ENCODE data around the gene CENPB. TPM values are rescaled to one million over a fixed set of nuclear protein-coding genes. Genes with fewer than 3 reads are reported as not detected.

CENPB gene
- total RNA-seq, 2 donors from 2014 or later: 43.0 to 50.7 TPM

DNA sequence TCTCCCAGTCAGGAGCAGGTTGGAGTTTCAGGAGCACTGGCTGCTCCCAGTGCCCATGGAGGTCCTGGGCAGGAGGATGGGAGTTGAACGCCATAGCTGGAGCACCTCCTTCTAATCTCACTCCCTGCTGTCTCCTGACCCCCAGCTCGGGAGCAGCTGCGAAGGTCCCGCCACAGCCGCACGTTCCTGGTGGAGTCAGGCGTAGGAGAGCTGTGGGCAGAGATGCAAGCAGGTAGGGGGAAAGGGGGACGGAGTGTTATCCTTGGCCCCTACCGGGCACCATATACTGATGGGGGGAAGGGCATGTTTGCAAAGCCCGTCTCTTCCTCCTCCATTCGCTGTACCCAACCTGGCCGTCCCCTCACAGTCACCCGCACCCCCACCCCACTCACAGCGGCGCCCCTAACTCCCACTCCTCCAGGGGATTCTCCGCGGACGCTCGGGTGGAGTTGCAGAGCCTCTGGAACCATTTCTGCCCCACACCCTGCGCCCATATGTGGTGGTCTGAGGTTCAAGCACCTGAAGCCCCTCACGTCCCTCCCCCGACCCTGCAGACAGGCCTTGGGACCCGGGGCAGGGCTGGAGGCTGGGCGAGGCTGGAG lies 37.4 kb downstream of the CENPB start:
- Histone ChIP-seq H3K9ac (ENCODE audit: extremely low read depth, low read length, poor library complexity, severe bottlenecking) (no peak overlapping the region), H3K4me1 (ENCODE audit: control insufficient read depth, insufficient read depth, low read length) (no peaks in the 10 kb centered on the region), H3K27me3 (ENCODE audit: control insufficient read depth, insufficient read depth, low read length, poor library complexity, severe bottlenecking) (peaks cover 65% of the 10 kb centered on the region), H3K4me3 (ENCODE audit: low read length) (no peak overlapping the region), H3K9me3 (ENCODE audit: control insufficient read depth, low read length) (no peaks in the 10 kb centered on the region), H3K36me3 (ENCODE audit: control insufficient read depth, insufficient read depth, low read length) (no peaks in the 10 kb centered on the region), H3K27ac (ENCODE audit: low read depth, low read length) (no peak overlapping the region)
- Mint-ChIP-seq H3K27ac (no peak overlapping the region), H3K9me3 (no peaks in the 10 kb centered on the region), H3K27me3 (ENCODE audit: insufficient read depth) (peaks cover 85% of the 10 kb centered on the region), H3K4me3 (no peak overlapping the region), H3K36me3 (ENCODE audit: low read depth) (no peaks in the 10 kb centered on the region), H3K4me1 (peaks cover 6% of the 10 kb centered on the region)
- 80 to 83% methylated on average over 8 to 24 of the region's 24 CpGs for WGBS, 2 experiments (ENCODE audit: insufficient coverage in 1 of 2, insufficient read length in 1 of 2)
- no peak for DNase-seq
- TF ChIP-seq, protein P1, sequence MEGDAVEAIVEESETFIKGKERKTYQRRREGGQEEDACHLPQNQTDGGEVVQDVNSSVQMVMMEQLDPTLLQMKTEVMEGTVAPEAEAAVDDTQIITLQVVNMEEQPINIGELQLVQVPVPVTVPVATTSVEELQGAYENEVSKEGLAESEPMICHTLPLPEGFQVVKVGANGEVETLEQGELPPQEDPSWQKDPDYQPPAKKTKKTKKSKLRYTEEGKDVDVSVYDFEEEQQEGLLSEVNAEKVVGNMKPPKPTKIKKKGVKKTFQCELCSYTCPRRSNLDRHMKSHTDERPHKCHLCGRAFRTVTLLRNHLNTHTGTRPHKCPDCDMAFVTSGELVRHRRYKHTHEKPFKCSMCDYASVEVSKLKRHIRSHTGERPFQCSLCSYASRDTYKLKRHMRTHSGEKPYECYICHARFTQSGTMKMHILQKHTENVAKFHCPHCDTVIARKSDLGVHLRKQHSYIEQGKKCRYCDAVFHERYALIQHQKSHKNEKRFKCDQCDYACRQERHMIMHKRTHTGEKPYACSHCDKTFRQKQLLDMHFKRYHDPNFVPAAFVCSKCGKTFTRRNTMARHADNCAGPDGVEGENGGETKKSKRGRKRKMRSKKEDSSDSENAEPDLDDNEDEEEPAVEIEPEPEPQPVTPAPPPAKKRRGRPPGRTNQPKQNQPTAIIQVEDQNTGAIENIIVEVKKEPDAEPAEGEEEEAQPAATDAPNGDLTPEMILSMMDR (conservative IDR thresholded peaks at IDR 0.05): no peak

DNA sequence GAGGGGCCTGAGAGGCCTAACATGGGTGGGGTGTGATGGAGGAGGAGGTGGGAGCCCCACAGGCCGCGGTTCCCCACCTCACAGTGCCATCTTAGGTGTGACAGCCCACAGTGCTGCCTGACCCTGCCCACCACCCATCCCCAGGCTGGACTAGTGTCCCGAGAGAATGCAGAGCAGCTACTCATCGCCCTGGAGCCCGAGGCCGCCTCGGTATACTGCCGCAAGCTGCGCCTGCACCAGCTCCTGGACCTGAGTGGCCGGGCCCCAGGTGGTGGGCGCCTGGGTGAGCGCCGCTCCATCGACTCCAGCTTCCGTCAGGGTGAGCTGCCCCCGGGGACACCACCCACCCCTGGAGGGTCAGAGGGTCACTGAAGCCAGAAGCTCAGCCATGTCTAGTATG lies 38.5 kb downstream of the CENPB start:
- Mint-ChIP-seq H3K36me3 (ENCODE audit: low read depth) (no peaks in the 10 kb centered on the region), H3K27me3 (ENCODE audit: insufficient read depth) (peaks cover 86% of the 10 kb centered on the region), H3K4me3 (no peak overlapping the region), H3K9me3 (no peaks in the 10 kb centered on the region), H3K4me1 (peaks cover 6% of the 10 kb centered on the region), H3K27ac (no peak overlapping the region)
- TF ChIP-seq, protein P1 (conservative IDR thresholded peaks at IDR 0.05): no peak
- 91 to 95% methylated on average over 10 to 16 of the region's 16 CpGs for WGBS, 2 experiments (ENCODE audit: insufficient coverage in 1 of 2, insufficient read length in 1 of 2)
- Histone ChIP-seq H3K27ac (ENCODE audit: low read depth, low read length) (no peak overlapping the region), H3K36me3 (ENCODE audit: control insufficient read depth, insufficient read depth, low read length) (no peaks in the 10 kb centered on the region), H3K27me3 (ENCODE audit: control insufficient read depth, insufficient read depth, low read length, poor library complexity, severe bottlenecking) (peaks cover 69% of the 10 kb centered on the region), H3K4me3 (ENCODE audit: low read length) (no peak overlapping the region), H3K9ac (ENCODE audit: extremely low read depth, low read length, poor library complexity, severe bottlenecking) (no peak overlapping the region), H3K9me3 (ENCODE audit: control insufficient read depth, low read length) (no peaks in the 10 kb centered on the region), H3K4me1 (ENCODE audit: control insufficient read depth, insufficient read depth, low read length) (no peaks in the 10 kb centered on the region)
- DNase-seq: no peak

DNA sequence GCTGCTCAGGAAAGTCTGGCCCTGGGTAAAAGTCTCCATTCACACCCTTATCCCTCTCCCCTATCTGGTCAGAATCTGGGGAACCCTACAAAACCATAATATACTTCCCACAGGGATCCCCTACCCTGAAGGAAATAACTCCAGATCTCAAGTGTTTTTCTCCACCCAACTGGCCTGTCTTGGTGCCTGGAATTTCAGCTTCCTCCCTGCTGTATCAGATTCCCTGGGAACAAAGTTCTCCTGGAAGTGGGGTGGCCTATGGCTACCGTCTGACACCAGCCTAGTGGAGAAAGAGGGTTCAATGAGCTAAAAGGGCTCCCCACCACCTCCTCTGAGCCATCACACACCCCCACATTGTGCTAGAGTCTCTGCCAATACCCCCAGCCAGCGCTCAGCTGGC lies 39.1 kb downstream of the CENPB start:
- 76 to 83% methylated on average over 1 to 2 of the region's 2 CpGs for WGBS, 2 experiments (ENCODE audit: insufficient coverage in 1 of 2, insufficient read length in 1 of 2)
- no peak for DNase-seq
- H3K4me3 Mint-ChIP-seq: no peak overlapping the region
- no peak overlapping the region for H3K27ac Mint-ChIP-seq
- Histone ChIP-seq H3K9ac (ENCODE audit: extremely low read depth, low read length, poor library complexity, severe bottlenecking) (no peak overlapping the region), H3K36me3 (ENCODE audit: control insufficient read depth, insufficient read depth, low read length) (no peaks in the 10 kb centered on the region), H3K27me3 (ENCODE audit: control insufficient read depth, insufficient read depth, low read length, poor library complexity, severe bottlenecking) (peaks cover 63% of the 10 kb centered on the region), H3K27ac (ENCODE audit: low read depth, low read length) (no peak overlapping the region), H3K4me1 (ENCODE audit: control insufficient read depth, insufficient read depth, low read length) (no peaks in the 10 kb centered on the region), H3K9me3 (ENCODE audit: control insufficient read depth, low read length) (no peaks in the 10 kb centered on the region), H3K4me3 (ENCODE audit: low read length) (no peak overlapping the region)
- H3K36me3 Mint-ChIP-seq (ENCODE audit: low read depth): no peaks in the 10 kb centered on the region
- no peaks in the 10 kb centered on the region for H3K9me3 Mint-ChIP-seq
- H3K27me3 Mint-ChIP-seq (ENCODE audit: insufficient read depth): peaks cover 81% of the 10 kb centered on the region
- TF ChIP-seq, protein P1 (conservative IDR thresholded peaks at IDR 0.05): no peak
- peaks cover 5% of the 10 kb centered on the region for H3K4me1 Mint-ChIP-seq
